ENCODE data around the gene HDDC3. TPM values are rescaled to one million over a fixed set of nuclear protein-coding genes. Genes with fewer than 3 reads are reported as not detected.

Gene HDDC3
- total RNA-seq, 1 donor from 2014 or later = 9.5 TPM

DNA sequence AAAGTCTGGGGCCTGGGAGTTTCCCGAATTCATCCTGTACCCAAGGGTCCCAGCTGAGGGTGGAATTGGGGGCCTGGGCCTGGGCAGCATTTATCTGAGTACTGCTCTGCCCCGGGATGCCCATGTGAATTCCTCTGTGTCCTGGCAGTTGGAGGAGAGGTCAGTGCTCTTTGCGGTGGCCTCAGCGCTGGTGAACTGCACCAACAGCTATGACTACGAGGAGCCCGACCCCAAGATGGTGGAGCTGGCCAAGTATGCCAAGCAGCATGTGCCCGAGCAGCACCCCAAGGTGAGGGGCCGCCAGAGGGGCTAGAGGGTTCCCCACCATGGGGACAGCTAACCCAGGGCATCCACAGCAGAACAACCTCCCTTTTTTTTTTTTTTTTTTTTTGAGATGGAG lies 16.2 kb upstream of the HDDC3 start:
- no peak for DNase-seq (ENCODE audit: extremely low spot score, unreplicated experiment)
- Mint-ChIP-seq H3K27ac (ENCODE audit: unreplicated experiment) (no peak overlapping the region), H3K9me3 (ENCODE audit: unreplicated experiment) (no peaks in the 10 kb centered on the region), H3K4me3 (ENCODE audit: unreplicated experiment) (no peak overlapping the region), H3K36me3 (ENCODE audit: unreplicated experiment) (peaks cover 46% of the 10 kb centered on the region), H3K4me1 (ENCODE audit: unreplicated experiment) (no peaks in the 10 kb centered on the region), H3K27me3 (ENCODE audit: unreplicated experiment) (no peaks in the 10 kb centered on the region)
- TF ChIP-seq, protein P1, sequence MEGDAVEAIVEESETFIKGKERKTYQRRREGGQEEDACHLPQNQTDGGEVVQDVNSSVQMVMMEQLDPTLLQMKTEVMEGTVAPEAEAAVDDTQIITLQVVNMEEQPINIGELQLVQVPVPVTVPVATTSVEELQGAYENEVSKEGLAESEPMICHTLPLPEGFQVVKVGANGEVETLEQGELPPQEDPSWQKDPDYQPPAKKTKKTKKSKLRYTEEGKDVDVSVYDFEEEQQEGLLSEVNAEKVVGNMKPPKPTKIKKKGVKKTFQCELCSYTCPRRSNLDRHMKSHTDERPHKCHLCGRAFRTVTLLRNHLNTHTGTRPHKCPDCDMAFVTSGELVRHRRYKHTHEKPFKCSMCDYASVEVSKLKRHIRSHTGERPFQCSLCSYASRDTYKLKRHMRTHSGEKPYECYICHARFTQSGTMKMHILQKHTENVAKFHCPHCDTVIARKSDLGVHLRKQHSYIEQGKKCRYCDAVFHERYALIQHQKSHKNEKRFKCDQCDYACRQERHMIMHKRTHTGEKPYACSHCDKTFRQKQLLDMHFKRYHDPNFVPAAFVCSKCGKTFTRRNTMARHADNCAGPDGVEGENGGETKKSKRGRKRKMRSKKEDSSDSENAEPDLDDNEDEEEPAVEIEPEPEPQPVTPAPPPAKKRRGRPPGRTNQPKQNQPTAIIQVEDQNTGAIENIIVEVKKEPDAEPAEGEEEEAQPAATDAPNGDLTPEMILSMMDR (IDR thresholded peaks at IDR 0.05) = no peak

DNA sequence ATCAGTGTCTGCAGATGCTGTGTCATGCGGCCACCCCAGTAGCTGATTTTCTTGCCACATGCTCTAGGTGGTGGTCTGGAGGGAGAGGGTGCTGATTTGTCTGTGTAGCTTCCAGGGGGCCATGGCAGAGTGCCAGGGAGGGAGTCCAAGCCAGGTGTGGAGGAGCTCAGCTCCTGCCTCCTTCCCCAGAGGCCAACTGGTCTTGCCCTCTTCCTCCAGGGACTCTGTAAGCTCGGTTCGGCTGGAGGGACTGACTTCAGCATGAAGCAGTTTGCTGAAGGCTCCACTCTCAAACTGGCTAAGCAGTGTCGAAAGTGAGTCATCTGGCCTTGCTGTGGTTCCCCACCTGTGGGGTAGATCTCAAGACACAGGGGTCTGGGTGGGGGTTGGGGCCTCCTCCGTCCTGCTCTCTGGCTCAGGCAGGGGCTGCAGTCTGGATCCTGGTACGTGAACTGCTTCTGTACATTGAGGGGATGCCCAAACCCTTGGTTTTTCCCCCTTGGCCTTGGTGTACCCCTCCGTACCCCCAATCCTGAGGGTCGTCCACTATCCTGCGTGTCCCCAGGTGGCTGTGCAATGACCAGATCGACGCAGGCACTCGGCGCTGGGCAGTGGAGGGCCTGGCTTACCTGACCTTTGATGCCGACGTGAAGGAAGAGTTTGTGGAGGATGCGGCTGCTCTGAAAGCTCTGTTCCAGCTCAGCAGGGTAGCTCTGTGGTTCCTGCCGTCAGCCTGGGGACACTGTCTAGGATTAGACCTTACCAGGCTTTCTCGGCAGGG lies 15.4 kb upstream of the HDDC3 start:
- H3K9me3 Mint-ChIP-seq (ENCODE audit: unreplicated experiment) = no peaks in the 10 kb centered on the region
- no peak for DNase-seq (ENCODE audit: extremely low spot score, unreplicated experiment)
- no peak overlapping the region for H3K4me3 Mint-ChIP-seq (ENCODE audit: unreplicated experiment)
- no peaks in the 10 kb centered on the region for H3K27me3 Mint-ChIP-seq (ENCODE audit: unreplicated experiment)
- peaks cover 46% of the 10 kb centered on the region for H3K36me3 Mint-ChIP-seq (ENCODE audit: unreplicated experiment)
- H3K27ac Mint-ChIP-seq (ENCODE audit: unreplicated experiment) = no peak overlapping the region
- H3K4me1 Mint-ChIP-seq (ENCODE audit: unreplicated experiment) = no peaks in the 10 kb centered on the region
- TF ChIP-seq, protein P1 (IDR thresholded peaks at IDR 0.05) = no peak

DNA sequence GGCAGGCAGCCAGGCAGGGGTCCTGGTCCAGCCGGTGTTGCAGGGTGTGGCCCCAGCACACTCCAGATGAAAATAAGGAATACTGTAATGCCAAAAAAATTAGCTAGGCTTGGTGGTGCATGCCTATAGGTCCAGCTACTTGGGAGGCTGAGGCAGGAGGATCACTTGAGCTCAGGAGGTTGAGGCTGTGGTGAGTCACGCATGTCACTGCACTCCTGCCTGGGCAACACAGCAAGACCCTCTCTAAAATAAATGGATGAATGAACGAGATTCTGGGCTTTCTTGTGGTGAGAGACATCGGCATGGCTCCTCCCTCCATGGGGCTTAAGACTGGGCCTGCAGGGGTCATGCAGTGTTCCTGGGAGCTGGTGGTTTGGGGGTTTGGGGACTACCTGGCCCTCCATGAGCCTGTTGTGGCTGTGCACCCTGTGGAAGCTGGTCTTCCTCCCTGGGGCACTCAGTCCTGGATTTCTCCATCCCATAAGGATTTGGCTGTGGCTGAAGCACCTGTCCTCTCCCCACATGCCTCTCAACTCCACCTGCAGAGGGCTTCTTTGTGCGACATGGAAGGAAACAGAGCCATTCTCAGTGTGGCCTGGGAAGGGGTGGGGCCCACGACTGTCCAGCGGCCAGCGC lies 14.7 kb upstream of the HDDC3 start:
- TF ChIP-seq, protein P1 (IDR thresholded peaks at IDR 0.05) = no peak
- Mint-ChIP-seq H3K36me3 (ENCODE audit: unreplicated experiment) (peaks cover 48% of the 10 kb centered on the region), H3K27me3 (ENCODE audit: unreplicated experiment) (no peaks in the 10 kb centered on the region), H3K9me3 (ENCODE audit: unreplicated experiment) (no peaks in the 10 kb centered on the region), H3K4me3 (ENCODE audit: unreplicated experiment) (no peak overlapping the region), H3K27ac (ENCODE audit: unreplicated experiment) (no peak overlapping the region), H3K4me1 (ENCODE audit: unreplicated experiment) (no peaks in the 10 kb centered on the region)
- DNase-seq (ENCODE audit: extremely low spot score, unreplicated experiment) = no peak

DNA sequence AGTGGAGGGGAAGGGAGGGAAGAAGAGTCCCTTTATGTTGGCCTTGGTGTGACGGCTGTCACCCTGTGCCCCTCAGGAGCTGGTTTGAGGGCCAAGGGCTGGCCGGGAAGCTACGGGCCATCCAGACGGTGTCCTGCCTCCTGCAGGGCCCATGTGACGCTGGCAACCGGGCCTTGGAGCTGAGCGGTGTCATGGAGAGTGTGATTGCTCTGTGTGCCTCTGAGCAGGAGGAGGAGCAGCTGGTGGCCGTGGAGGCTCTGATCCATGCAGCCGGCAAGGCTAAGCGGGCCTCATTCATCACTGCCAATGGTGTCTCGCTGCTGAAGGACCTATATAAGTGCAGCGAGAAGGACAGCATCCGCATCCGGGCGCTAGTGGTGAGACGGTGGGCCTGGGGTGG lies 14.2 kb upstream of the HDDC3 start:
- Mint-ChIP-seq H3K36me3 (ENCODE audit: unreplicated experiment) (peaks cover 43% of the 10 kb centered on the region), H3K4me3 (ENCODE audit: unreplicated experiment) (no peak overlapping the region), H3K4me1 (ENCODE audit: unreplicated experiment) (no peaks in the 10 kb centered on the region), H3K27ac (ENCODE audit: unreplicated experiment) (no peak overlapping the region), H3K27me3 (ENCODE audit: unreplicated experiment) (no peaks in the 10 kb centered on the region), H3K9me3 (ENCODE audit: unreplicated experiment) (no peaks in the 10 kb centered on the region)
- no peak for DNase-seq (ENCODE audit: extremely low spot score, unreplicated experiment)
- TF ChIP-seq, protein P1 (IDR thresholded peaks at IDR 0.05) = no peak

DNA sequence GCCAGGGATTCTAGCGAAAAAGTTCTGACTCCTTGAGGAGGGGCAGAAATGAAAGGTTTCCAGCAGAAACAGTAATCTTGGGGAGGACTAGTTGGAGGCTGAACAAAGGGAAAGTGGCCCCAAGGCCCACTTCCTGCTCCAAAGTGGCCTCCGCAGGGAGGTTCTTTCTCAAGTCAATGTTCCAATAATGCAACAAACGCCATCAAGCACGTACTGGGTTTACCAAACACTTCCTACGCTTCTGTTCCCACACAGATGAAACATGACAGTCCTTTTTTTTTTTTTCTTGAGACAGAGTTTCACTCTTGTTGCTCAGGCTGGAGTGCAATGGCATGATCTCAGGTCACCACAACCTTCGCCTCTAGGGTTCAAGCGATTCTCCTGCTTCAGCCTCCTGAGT lies 12.7 kb upstream of the HDDC3 start:
- no peak for DNase-seq (ENCODE audit: extremely low spot score, unreplicated experiment)
- TF ChIP-seq, protein P1 (IDR thresholded peaks at IDR 0.05) = no peak
- no peak overlapping the region for H3K27ac Mint-ChIP-seq (ENCODE audit: unreplicated experiment)
- H3K9me3 Mint-ChIP-seq (ENCODE audit: unreplicated experiment) = no peaks in the 10 kb centered on the region
- no peaks in the 10 kb centered on the region for H3K4me1 Mint-ChIP-seq (ENCODE audit: unreplicated experiment)
- H3K36me3 Mint-ChIP-seq (ENCODE audit: unreplicated experiment) = peaks cover 50% of the 10 kb centered on the region
- H3K4me3 Mint-ChIP-seq (ENCODE audit: unreplicated experiment) = no peak overlapping the region
- no peaks in the 10 kb centered on the region for H3K27me3 Mint-ChIP-seq (ENCODE audit: unreplicated experiment)

Data from osteocyte (in vitro differentiated cells).